ENCODE measurements around the gene POLR2J3. TPM values are rescaled to one million over a fixed set of nuclear protein-coding genes. Genes with fewer than 3 reads are reported as not detected.
"Not testable (repeated sequence)": the region's sequence is repeated elsewhere in the genome, so short reads cannot be mapped to it uniquely, and the experiment has no call there.

The POLR2J3 gene
- total RNA-seq, result 10 to 100 TPM; 36.3 to 68.0 TPM

GRCh38 chr7:102572261-102573239, at the start of gene POLR2J3:
POLR2J3 (minus strand) TSS chr7:102572583; CDS start chr7:102572521, 62 bp downstream.
- DNase-seq (ENCODE audit: low spot score), result peak; percentile 30
- ATAC-seq (ENCODE audit: insufficient number of reproducible peaks, low FRiP score, low read depth), result peak; percentile 100
- H3K27ac ChIP-seq, result peak within 1 kb of the TSS; percentile 61 to 63

DNA sequence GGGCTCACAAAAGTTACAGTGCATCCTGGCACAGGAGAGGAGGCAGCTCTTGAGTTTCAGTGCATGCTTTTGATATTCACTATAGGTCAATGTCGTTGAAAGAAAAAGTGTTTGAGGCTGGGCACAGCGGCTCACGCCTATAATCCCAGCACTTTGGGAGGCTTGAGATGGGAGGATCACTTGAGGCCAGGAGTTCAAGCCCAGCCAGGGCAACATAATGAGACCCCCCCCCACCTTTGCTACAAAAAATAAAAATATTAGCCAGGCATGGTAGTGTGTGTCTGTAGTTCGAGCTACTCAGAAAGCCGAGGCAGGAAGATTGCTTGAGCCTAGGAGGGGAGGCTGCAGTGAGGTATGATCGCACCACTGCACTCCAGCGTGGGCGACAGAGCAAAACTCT, 45.7 kb upstream of the POLR2J3 start:
- not testable (repeated sequence) for DNase-seq (ENCODE audit: low spot score); ATAC-seq (ENCODE audit: insufficient number of reproducible peaks, low FRiP score, low read depth); H3K36me3 ChIP-seq; H3K4me3 ChIP-seq; H3K9me3 ChIP-seq; H3K4me1 ChIP-seq (ENCODE audit: control insufficient read depth in 1 of 2, low read depth in 2 of 2); H3K27ac ChIP-seq; H3K27me3 ChIP-seq (replicated peaks; ENCODE audit: insufficient read depth)

More at GRCh38 chr7:102572261-102573239, at the start of gene POLR2J3:
- H3K27me3 ChIP-seq (replicated peaks; ENCODE audit: insufficient read depth); H3K4me1 ChIP-seq (ENCODE audit: control insufficient read depth in 1 of 2, low read depth in 2 of 2); H3K36me3 ChIP-seq; H3K9me3 ChIP-seq: not testable (repeated sequence)
- peak; percentile 37 for TF ChIP-seq CTCF (IDR thresholded peaks at IDR 0.05)
- H3K4me3 ChIP-seq, result peak within 1 kb of the TSS; percentile 97

GRCh38 chr7:102616507-102617125, 44.2 kb upstream of the POLR2J3 start, which contains the start of gene RASA4:
RASA4 (minus strand) TSS chr7:102616756; CDS start chr7:102616689, 67 bp downstream.
- not testable (repeated sequence) for H3K9me3 ChIP-seq; H3K4me1 ChIP-seq (ENCODE audit: control insufficient read depth in 1 of 2, low read depth in 2 of 2); H3K27me3 ChIP-seq (replicated peaks; ENCODE audit: insufficient read depth); DNase-seq (ENCODE audit: low spot score); H3K36me3 ChIP-seq; H3K27ac ChIP-seq
- peak within 1 kb of the TSS; percentile 64 for H3K4me3 ChIP-seq
- ATAC-seq (ENCODE audit: insufficient number of reproducible peaks, low FRiP score, low read depth), result peak; percentile 23

DNA sequence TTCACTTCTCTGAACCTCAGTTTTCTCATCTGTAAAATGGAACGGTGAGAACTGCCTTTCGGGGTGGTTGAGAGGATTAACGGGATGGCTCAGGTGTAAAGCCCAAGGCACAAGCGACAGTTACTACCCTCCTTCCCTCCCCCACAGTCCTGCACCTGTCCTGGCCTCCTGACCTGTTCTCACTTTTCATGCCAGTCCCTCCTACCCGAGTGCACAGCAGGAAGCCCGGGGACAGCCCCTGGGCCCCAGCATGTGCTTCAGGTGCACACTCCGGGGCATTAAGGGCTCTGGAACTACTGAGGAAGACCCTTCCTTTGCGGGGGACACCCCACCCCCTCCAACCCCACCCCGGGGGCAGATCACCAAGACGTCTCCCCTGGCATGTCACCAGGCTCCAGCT, 43.5 kb upstream of the POLR2J3 start:
- H3K4me1 ChIP-seq (ENCODE audit: control insufficient read depth in 1 of 2, low read depth in 2 of 2); H3K4me3 ChIP-seq; DNase-seq (ENCODE audit: low spot score); H3K9me3 ChIP-seq; H3K36me3 ChIP-seq; ATAC-seq (ENCODE audit: insufficient number of reproducible peaks, low FRiP score, low read depth); H3K27me3 ChIP-seq (replicated peaks; ENCODE audit: insufficient read depth); H3K27ac ChIP-seq: not testable (repeated sequence)

- H3K27ac ChIP-seq; H3K27me3 ChIP-seq (replicated peaks; ENCODE audit: insufficient read depth); H3K36me3 ChIP-seq; H3K9me3 ChIP-seq; H3K4me1 ChIP-seq (ENCODE audit: control insufficient read depth in 1 of 2, low read depth in 2 of 2); ATAC-seq (ENCODE audit: insufficient number of reproducible peaks, low FRiP score, low read depth); DNase-seq (ENCODE audit: low spot score); H3K4me3 ChIP-seq: not testable (repeated sequence)
Observed at GRCh38 chr7:102614873-102615272, 42.5 kb upstream of the POLR2J3 start.

GRCh38 chr7:102614346-102614697, 41.9 kb upstream of the POLR2J3 start:
- H3K36me3 ChIP-seq; H3K9me3 ChIP-seq; H3K4me1 ChIP-seq (ENCODE audit: control insufficient read depth in 1 of 2, low read depth in 2 of 2); H3K27me3 ChIP-seq (replicated peaks; ENCODE audit: insufficient read depth); DNase-seq (ENCODE audit: low spot score); H3K27ac ChIP-seq; H3K4me3 ChIP-seq: not testable (repeated sequence)
- peak; percentile 29 for ATAC-seq (ENCODE audit: insufficient number of reproducible peaks, low FRiP score, low read depth)

GRCh38 chr7:102613575-102614345, 41.4 kb upstream of the POLR2J3 start:
- not testable (repeated sequence) for H3K27me3 ChIP-seq (replicated peaks; ENCODE audit: insufficient read depth); H3K4me1 ChIP-seq (ENCODE audit: control insufficient read depth in 1 of 2, low read depth in 2 of 2); ATAC-seq (ENCODE audit: insufficient number of reproducible peaks, low FRiP score, low read depth); H3K9me3 ChIP-seq; H3K36me3 ChIP-seq; H3K4me3 ChIP-seq; DNase-seq (ENCODE audit: low spot score)
- peak overlapping the region in 1 of 2 donors; percentile 47 for H3K27ac ChIP-seq

DNA sequence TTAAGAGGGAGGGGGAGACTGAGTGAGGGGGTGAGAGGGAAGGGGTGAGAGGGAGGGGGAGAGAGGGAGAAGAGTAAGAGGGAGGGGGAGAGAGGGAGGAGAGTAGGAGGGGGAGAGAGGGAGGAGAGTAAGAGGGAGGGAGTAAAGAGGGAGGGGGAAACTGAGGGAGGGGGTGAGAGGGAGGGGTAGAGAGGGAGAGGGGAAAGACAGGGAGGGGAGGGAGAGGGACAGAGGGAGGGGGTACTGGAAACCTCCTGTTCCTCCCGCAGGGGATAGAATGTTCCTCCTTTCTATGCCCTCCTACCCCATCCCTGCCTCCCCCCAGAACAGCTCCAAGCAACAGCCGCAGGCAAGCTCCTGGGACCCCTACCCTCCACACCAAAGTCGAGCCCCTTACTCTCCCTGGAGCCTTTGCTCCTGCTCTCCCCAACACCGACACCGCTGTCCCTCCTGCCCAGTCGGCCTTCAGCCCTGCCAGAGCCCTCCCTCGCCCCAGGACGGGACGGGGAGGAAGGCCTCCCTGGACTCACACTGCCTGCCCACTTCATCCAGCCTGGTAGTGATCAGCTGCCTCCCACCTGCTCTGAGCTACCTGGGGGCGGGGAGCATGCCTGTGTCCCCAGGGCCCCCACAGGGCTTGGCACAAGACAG, 39.4 kb upstream of the POLR2J3 start:
- not testable (repeated sequence) for H3K4me1 ChIP-seq (ENCODE audit: control insufficient read depth in 1 of 2, low read depth in 2 of 2); H3K9me3 ChIP-seq; DNase-seq (ENCODE audit: low spot score); H3K36me3 ChIP-seq; H3K27me3 ChIP-seq (replicated peaks; ENCODE audit: insufficient read depth); ATAC-seq (ENCODE audit: insufficient number of reproducible peaks, low FRiP score, low read depth)
- Histone ChIP-seq H3K4me3 (peak overlapping the region; percentile 52), H3K27ac (peak overlapping the region; percentile 50 to 57)

GRCh38 chr7:102611013-102611674, 38.8 kb upstream of the POLR2J3 start:
- ATAC-seq (ENCODE audit: insufficient number of reproducible peaks, low FRiP score, low read depth), result peak; percentile 13
- not testable (repeated sequence) for H3K4me3 ChIP-seq; H3K4me1 ChIP-seq (ENCODE audit: control insufficient read depth in 1 of 2, low read depth in 2 of 2); H3K36me3 ChIP-seq; DNase-seq (ENCODE audit: low spot score); H3K27ac ChIP-seq; H3K9me3 ChIP-seq; H3K27me3 ChIP-seq (replicated peaks; ENCODE audit: insufficient read depth)

DNA sequence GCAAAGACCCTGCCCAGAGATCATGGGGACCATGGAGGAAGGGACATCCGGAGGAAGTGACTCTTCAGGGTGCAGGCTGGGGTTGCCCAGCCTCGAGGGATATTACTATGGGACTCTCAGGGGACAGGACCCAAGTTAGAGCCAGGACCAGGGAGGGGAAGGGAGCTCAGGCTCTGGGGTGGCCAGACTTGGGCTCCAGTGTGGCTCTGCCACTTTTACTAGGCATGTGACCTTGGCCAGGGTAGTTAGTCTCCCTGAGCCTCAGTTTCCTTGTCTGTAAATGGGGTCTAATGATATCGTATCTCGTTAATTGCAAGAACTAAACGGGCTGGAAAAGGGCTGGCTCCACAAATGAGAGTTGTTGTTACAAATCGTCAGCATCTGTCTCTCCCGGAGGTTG, 38.1 kb upstream of the POLR2J3 start:
- not testable (repeated sequence) for H3K27me3 ChIP-seq (replicated peaks; ENCODE audit: insufficient read depth); H3K4me3 ChIP-seq; H3K27ac ChIP-seq; ATAC-seq (ENCODE audit: insufficient number of reproducible peaks, low FRiP score, low read depth); H3K36me3 ChIP-seq; H3K4me1 ChIP-seq (ENCODE audit: control insufficient read depth in 1 of 2, low read depth in 2 of 2); H3K9me3 ChIP-seq; DNase-seq (ENCODE audit: low spot score)

All from thoracic aorta (tissue), 2 donors.